H1 (cell line): ENCODE results near the gene FLT3. TPM values are rescaled to one million over a fixed set of nuclear protein-coding genes. Genes with fewer than 3 reads are reported as not detected.

Source experiments
- ASH2L ChIP-seq: fragments of 200-600, 300-600 bp; sonication (generic); IDR thresholded peaks from one replicate; pipeline ENCODE4 v1.7.1; 2017; ENCODE audit warnings: low read length
- CEBPB ChIP-seq: IDR thresholded peaks from 2 replicates; pipeline ENCODE4 v1.6.1; 2012; ENCODE audit warnings: low read depth, low read length
- EZH2 ChIP-seq: fragments of 200-600 bp; sonication (generic); IDR thresholded peaks from 2 replicates; pipeline ENCODE4 v1.7.1; 2012; ENCODE audit warnings: low read depth, mild to moderate bottlenecking, moderate library complexity, low read length, inconsistent platforms; ENCODE audit not compliant: severe bottlenecking
- NANOG ChIP-seq: IDR thresholded peaks from 2 replicates; pipeline ENCODE4 v1.6.1; 2011; ENCODE audit warnings: low read length, low read depth, mild to moderate bottlenecking, inconsistent platforms; ENCODE audit not compliant: insufficient read depth, poor library complexity, severe bottlenecking
- PHF8 ChIP-seq: fragments of 200-600 bp; sonication (generic); conservative IDR thresholded peaks from 2 replicates; pipeline ENCODE4 v1.7.1; 2012; ENCODE audit warnings: low read depth, mild to moderate bottlenecking, inconsistent platforms, low read length, moderate library complexity
- POLR2AphosphoS5 ChIP-seq: IDR thresholded peaks from 2 replicates; pipeline ENCODE4 v1.6.1; 2011; ENCODE audit warnings: low read depth, low read length
- YY1 ChIP-seq: IDR thresholded peaks from 2 replicates; pipeline ENCODE4 v1.6.1; 2011; ENCODE audit warnings: low read depth, mild to moderate bottlenecking, low read length
- ZNF274 ChIP-seq: IDR thresholded peaks from 2 replicates; pipeline ENCODE4 v1.7.0; 2012; ENCODE audit warnings: low read length, borderline replicate concordance; ENCODE audit errors: extremely low read depth
- polyA plus RNA-seq, 7 experiments: library from polyadenylated mRNA; depleted of rRNA in 3 of 7; stranded (reverse) in 5 of 7; unstranded in 2 of 7; fragments of >200 nt in 5 of 7; fragments of 200-250 nt in 2 of 7; gene quantifications; 1 replicate in 5 of 7; 2 replicates in 1 of 7; 4 replicates in 1 of 7; pipeline versions ENCODE4 v1.2.1 to v1.2.3, GENCODE V29; 2011 to 2013; ENCODE audit warnings: missing spikeins in 2 of 7, mixed read lengths in 2 of 7
- total RNA-seq: library from RNA; stranded (reverse); fragmentation: NEBNext Ultra II Directional; extraction: Animal tissue kit (Norgen Biotek cat#: 25700); gene quantifications from 2 replicates; pipeline ENCODE4 v1.2.1, GENCODE V29; 2021

The FLT3 gene
- total and polyA plus RNA-seq, 2 of the 8 experiments (the other 6 are each of a cell fraction or from before 2014, with no cell fraction given) = 0.44 to 0.71 TPM

DNA sequence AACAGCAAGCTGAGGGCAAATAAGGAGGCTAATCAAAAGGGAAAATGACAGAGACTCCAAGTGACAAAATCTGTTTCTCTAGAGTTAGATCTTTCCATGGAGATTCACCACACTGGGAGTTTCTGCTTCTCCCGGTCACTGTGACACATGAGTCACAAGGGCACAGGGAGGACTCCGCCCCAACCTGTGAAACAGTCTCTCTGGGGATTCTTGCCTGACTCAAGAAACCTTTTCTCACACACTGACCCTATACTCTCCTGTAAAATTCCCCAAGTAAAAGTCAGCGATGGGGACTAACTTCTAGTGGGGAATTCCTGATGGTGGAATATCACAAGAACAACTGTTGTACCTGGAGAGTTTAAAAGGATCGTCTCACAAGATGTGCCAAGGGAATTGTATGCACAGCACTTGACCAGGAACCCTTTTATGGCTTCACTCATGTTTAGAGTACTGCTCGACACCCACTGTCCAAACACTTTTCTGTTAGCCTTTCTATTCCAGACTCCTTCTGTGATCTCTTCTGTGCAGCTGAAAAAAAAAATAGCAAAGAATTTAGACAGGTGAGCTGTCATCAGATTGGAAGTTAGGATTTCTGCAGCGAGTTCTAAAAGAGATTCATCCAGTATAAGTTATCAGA, 65.1 kb downstream of the FLT3 start (continued):
- no peak for TF ChIP-seq ASH2L
- TF ChIP-seq YY1 = no peak
- TF ChIP-seq CEBPB = no peak
- TF ChIP-seq NANOG = no peak
- no peak for TF ChIP-seq ZNF274
- no peak for TF ChIP-seq EZH2
- no peak for TF ChIP-seq PHF8
- no peak for TF ChIP-seq POLR2AphosphoS5
- TF ChIP-seq, all 59 proteins: peak for 0
